Panc1 (cell line): ENCODE results near the gene PAX1. TPM values are rescaled to one million over a fixed set of nuclear protein-coding genes. Genes with fewer than 3 reads are reported as not detected.

ENCODE experiments used
- ATAC-seq: fragments of 200-7000 bp; cut with Tn5 transposase; 2 replicates; pipeline ENCODE4 v1.9.1; 2020; ENCODE audit warnings: mild to moderate bottlenecking, moderate library complexity
- BruUV-seq: library from RNA; stranded (reverse); fragments of 400-500 nt; replicated peaks from 2 replicates; lab custom pipeline; 2021; lab: Mats Ljungman, UMichigan
- CTCF ChIA-PET: fragments of 300-600 bp; sonication (Branson Sonifier 250); formaldehyde crosslinking; loops from one replicate; lab custom pipeline; 2022; ENCODE audit warnings: antibody characterized with exemption; lab: Charles Lee
- POLR2A ChIA-PET: fragments of 300-600 bp; sonication (Branson Sonifier 250); formaldehyde crosslinking; loops from one replicate; lab custom pipeline; 2022; ENCODE audit warnings: antibody characterized with exemption; lab: Charles Lee
- DNase-seq: peaks from one replicate; pipeline ENCODE4 v3.0.0-alpha.2; 2010; ENCODE audit warnings: low read depth, low spot score
- H3K27ac ChIP-seq: 2 replicates; pipeline ENCODE4 v1.5.1; 2011; ENCODE audit warnings: mild to moderate bottlenecking, low read length, inconsistent platforms
- H3K27me3 ChIP-seq: fragments of 200-500 bp; sonication (Bioruptor generic); 2 replicates; pipeline ENCODE4 v1.6.0; 2014; ENCODE audit warnings: low read length, inconsistent platforms; ENCODE audit not compliant: control insufficient read depth, insufficient read depth
- H3K36me3 ChIP-seq: fragments of 200-500 bp; sonication (Bioruptor generic); 2 replicates; pipeline ENCODE4 v1.5.1; 2014; ENCODE audit warnings: inconsistent platforms, mild to moderate bottlenecking, low read length, moderate library complexity; ENCODE audit not compliant: control insufficient read depth, insufficient read depth
- H3K4me1 ChIP-seq: 2 replicates; pipeline ENCODE4 v1.5.1; 2011; ENCODE audit warnings: inconsistent platforms, mild to moderate bottlenecking, low read length, moderate library complexity; ENCODE audit not compliant: control insufficient read depth, insufficient read depth
- H3K4me3 ChIP-seq, 2 experiments: 2 replicates each; pipeline ENCODE4 v1.5.1; 2011 to 2012; ENCODE audit warnings: low read depth in 2 of 2, low read length in 2 of 2, mild to moderate bottlenecking in 2 of 2, inconsistent platforms in 1 of 2, moderate library complexity in 1 of 2
- H3K9me3 ChIP-seq: fragments of 200-500 bp; sonication (Bioruptor generic); 2 replicates; pipeline ENCODE4 v1.5.1; 2014; ENCODE audit warnings: low read depth, mild to moderate bottlenecking, inconsistent platforms, low read length, moderate library complexity; ENCODE audit not compliant: control insufficient read depth, insufficient read depth
- CTCF ChIP-seq: fragments of 450-650 bp; IDR thresholded peaks from 2 replicates; pipeline ENCODE4 v1.5.1; 2017; ENCODE audit warnings: mild to moderate bottlenecking
- POLR2AphosphoS5 ChIP-seq: IDR thresholded peaks from 2 replicates; pipeline ENCODE4 v1.6.1; 2012; ENCODE audit warnings: mild to moderate bottlenecking, low read depth, low read length, moderate library complexity
- REST ChIP-seq, 2 experiments: IDR thresholded peaks; 2 replicates each; pipeline ENCODE4 v1.6.1; 2011 to 2012; ENCODE audit warnings: low read depth in 2 of 2, control low read depth in 1 of 2, low read length in 1 of 2, mild to moderate bottlenecking in 1 of 2, moderate library complexity in 1 of 2; ENCODE audit not compliant: insufficient read depth in 1 of 2
- SIN3A ChIP-seq: IDR thresholded peaks from 2 replicates; pipeline ENCODE4 v1.6.1; 2012; ENCODE audit warnings: low read depth, mild to moderate bottlenecking, low read length, moderate library complexity, borderline replicate concordance; ENCODE audit not compliant: insufficient read depth
- TCF7L2 ChIP-seq: IDR thresholded peaks from 2 replicates; pipeline ENCODE4 v1.6.1; 2011; ENCODE audit warnings: mild to moderate bottlenecking, low read depth, low read length, inconsistent platforms
- in situ Hi-C: cut with HindIII; loops from 2 replicates; pipeline ENCODE4 v1.10.0; 2016; ENCODE audit warnings: low sequenced_read_pairs, low pct_unique_long_range_greater_than_20kb
- intact Hi-C: fragments of 100-400 bp; cut with micrococcal nuclease; formaldehyde crosslinking; loops from one replicate; pipeline ENCODE4 v1.10.0; 2022; ENCODE audit not compliant: unreplicated experiment
- total RNA-seq: library from RNA; stranded (reverse); gene quantifications from one replicate; pipeline ENCODE4 v1.2.1, GENCODE V29; 2021; ENCODE audit not compliant: unreplicated experiment

Gene PAX1
- total RNA-seq, 1 experiment from 2014 or later: not detected

- no peak overlapping the region for H3K4me3 ChIP-seq
- no peaks in the 10 kb centered on the region for H3K9me3 ChIP-seq
- ATAC-seq (no peak), DNase-seq (no peak)
- TF ChIP-seq TCF7L2 (no peak), SIN3A (no peak), CTCF (no peak), REST (IDR thresholded peaks at IDR 0.05; ENCODE audit: insufficient read depth in 1 of 2, low read depth in 2 of 2, low read length in 1 of 2) (no peak), POLR2AphosphoS5 (no peak)
- H3K27me3 ChIP-seq: peaks cover 8% of the 10 kb centered on the region
- H3K27ac ChIP-seq: no peak overlapping the region
- CTCF ChIA-PET: no interaction called here
- intact Hi-C loops: no loop called here
- in situ Hi-C loops: no loop called here
- no TSS peak for BruUV-seq
- no peaks in the 10 kb centered on the region for H3K4me1 ChIP-seq
- POLR2A ChIA-PET: no interaction called here
- no peaks in the 10 kb centered on the region for H3K36me3 ChIP-seq
Measured at GRCh38 chr20:21702016-21702415, 3.4 kb upstream of the PAX1 start.

GRCh38 chr20:21702553-21703470 is 2.7 kb upstream of the PAX1 start:
- Histone ChIP-seq H3K36me3 (no peaks in the 10 kb centered on the region), H3K4me1 (no peaks in the 10 kb centered on the region), H3K4me3 (no peak overlapping the region), H3K27me3 (peaks cover 6% of the 10 kb centered on the region), H3K27ac (no peak overlapping the region), H3K9me3 (no peaks in the 10 kb centered on the region)
- DNase-seq: no peak
- ChIA-PET CTCF (interaction anchor here (0.6 kb wide), 1 partner anchor 17 kb away, joined by 6 read pairs; no protein-coding TSS in a partner anchor), POLR2A (no interaction called here)
- no TSS peak for BruUV-seq
- no peak for TF ChIP-seq SIN3A
- no peak for TF ChIP-seq TCF7L2
- no peak for TF ChIP-seq REST (IDR thresholded peaks at IDR 0.05; ENCODE audit: insufficient read depth in 1 of 2, low read depth in 2 of 2, low read length in 1 of 2)
- TF ChIP-seq POLR2AphosphoS5: no peak
- peak; percentile 54; the same call in 1 of the 2 replicates for TF ChIP-seq CTCF
- intact Hi-C loops (no loop called here), in situ Hi-C loops (no loop called here)
- peak; percentile 76 for ATAC-seq
